GM21717 (cell line): ENCODE results near the gene LYRM1.

Source experiments
- ATAC-seq: cut with Tn5 transposase; IDR thresholded peaks from one replicate; pipeline ENCODE4 v1.9.1; 2021; ENCODE audit warnings: mild to moderate bottlenecking, moderate library complexity; ENCODE audit not compliant: unreplicated experiment

Gene LYRM1

DNA sequence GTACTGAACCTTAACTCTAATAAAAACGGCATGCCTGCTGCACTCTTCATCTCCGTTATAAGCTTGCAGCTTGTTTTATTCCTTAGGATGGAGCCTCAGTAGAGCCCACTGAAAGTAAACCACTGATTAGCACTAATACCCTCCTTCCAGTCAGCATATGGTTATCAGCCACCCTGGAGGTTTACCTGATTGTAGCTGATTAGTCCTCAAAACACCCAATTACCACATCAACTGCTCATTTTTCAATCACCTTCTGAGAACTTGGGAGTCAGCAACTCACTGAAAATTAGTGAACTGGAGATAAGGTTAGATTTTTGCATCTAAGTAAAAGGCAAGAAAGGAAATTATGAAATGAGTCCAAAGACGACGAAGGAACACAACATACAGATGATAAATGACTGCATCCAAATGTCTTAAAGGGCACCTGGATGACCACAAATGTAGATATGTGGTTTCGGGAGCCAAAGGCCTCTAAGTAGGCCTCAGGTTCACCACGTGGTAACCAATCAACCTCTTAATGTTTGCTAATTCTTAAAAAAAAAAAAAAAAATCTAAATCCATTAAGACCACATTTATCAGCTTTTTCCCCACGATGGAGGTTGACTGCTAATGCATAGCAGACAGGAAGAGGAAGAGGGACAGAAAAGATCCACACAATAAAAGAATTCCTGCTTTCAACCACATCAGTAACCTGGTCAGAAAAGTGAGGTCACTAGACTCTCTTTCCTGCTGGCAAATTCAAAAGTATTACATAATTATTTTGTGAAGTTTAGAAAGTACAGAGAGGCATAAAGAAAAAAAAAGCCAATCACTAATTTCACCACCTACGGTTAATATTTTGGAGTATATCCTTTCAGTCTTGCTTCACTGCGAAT lies 28.4 kb upstream of the LYRM1 start:
- ATAC-seq: no peak

DNA sequence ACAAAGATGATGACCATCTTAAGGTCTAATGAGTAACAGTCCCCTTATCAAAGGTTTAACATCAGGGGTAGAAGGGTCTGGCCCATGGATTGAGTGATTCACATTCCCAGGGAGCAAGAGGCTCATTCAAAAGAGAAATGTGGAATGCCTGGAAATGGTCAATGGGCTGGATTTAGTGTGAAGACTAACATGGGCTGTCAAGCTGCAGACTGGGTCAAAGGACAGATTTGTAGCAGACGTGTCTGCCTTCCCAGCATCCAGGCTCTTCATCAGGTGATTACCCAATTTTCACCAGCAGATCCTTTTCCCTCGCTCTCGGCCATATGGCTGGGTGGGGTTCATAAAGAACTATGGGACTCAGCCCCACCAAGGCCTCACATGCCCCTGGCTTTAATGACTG lies 27.2 kb upstream of the LYRM1 start:
- ATAC-seq: no peak

DNA sequence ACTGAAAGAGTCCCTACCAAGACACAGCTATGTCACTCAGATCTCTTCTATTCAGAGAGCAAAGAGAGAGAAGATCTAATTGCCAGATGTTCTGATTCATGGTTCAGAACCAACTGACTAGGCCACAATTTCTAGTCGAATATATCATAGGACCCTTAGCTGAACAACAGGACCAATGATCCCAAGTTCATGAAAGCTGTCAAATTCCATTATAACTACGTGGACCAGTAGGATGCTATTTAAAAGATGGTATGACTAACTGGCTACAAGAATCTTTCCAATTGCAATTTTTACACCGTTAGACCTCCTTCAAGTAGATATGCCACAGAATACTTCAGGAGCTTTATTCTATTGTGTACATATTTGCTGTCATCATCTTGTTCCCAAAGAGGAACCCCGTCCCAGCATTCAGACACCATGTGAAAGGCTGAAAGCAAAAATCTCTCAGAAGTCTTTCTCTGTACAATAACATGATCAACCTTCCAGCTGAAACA lies 26.4 kb upstream of the LYRM1 start:
- ATAC-seq: no peak

DNA sequence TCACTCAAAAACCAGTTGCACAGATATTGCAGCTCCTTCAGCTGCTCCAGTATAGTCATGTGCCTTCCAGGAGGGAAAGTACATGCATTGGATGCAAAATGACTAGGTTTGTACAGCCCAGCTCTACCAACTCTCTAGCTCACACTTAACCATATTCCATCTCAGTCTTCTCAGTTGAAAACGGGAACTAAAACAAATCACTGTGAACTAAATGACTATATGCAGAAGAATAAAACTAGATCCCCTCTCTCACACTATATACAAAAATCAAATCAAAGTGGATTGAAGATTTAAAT lies 25.3 kb upstream of the LYRM1 start:
- no peak for ATAC-seq

DNA sequence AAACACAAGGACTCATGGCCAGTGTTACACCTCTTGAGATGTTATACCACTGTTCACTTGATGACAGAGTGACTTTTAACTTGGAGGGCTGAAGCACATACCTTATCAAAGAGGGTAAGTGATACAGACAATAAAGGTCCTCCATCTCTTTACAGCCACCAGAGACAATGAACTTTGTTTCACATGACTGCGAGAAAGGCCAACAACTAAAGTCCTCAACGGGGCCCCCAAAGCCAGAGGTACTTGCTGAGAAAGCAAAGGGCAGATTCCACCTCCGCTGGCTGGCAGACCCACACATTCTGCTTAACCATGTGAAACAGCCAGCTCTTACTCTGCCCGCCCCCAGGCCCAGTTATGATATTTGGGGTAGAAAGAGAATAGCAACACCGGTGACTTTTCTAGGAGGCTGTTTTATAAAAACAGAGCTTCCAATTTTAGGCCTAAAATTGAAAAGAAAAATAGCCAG lies 21.9 kb upstream of the LYRM1 start:
- no peak for ATAC-seq

DNA sequence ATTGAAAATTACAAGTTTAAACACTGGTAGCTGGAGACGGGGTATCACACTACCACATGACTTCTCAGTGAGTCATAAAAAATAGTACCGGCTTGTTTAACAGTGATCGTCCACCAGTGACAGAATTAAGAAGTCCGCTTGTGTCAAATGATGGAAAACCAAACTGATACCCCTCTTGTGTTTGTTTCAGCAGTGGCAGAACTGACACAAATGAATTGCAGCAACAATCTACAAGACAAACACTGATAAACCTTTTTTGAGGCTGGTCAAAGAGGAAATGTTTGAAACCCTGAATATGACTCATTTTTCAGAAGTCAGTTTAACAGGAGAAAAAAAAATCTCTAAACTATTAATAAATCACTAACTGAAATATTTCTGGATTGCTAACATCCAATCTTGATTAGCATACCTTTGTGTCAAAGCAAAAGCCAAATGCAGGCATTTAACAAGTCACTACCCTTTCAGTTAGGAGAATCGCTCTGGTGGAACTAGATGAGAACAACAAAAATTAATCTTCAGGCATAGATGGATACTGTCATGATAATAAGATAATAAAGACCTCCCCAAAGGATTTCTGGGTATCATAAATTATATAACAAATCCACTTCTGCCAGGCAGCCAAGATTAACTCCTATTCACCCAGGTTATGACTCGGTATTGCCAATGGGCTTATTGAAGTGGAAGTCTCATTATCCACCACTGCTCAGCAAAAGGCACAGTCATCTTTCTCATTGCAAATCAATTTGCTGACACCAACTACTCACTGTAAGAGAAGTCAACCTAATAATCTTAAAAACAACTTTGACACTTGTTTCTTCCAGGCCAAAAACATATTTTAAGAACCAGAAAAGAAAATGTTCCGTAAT lies 21.2 kb upstream of the LYRM1 start:
- ATAC-seq: peak; percentile 32

DNA sequence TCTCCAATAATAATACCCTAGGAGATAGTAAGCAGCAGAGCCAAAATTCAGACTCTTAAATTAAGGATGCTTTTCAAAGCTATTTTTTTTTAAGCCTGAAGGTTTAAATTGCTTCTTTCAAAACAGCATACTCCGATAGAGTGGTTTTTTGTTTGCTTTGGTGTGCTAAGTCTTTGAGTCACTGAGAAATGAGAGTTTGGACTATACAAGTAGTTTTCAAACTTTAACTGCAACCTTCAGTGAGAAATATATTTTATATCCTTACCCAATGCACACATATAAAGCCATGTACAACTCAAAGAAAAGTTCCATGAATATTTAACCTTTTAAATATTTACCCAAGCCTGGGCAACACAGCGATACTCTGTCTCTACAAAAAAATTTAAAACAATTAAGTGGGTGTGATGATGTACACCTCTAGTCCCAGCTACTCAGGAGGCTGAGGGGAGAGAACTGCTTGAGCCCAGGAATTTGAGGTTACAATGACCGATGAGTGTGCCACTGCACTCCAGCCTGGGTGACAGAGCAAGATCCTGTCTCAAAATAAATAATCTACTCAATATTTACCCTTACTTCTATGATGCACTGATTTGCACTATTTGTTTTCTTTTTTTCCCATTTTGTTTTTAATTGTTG lies 19.6 kb upstream of the LYRM1 start:
- ATAC-seq: no peak

DNA sequence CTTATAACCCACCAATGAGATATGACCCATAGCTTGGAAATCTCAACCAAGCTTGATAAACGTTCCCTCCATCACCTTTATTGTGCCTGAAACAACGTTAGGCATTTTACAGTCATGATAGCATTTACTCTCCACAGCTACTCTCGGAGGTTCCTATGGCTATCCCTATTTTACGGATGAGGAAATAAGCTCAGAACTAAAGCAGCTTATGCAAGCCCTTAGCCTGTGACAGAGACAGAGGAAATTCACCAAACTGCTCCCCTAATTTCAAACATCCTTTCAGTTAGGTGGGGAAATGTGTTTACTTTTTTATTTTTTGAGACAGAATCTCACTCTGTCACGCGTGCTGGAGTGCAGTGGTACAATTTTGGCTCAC lies 19.1 kb upstream of the LYRM1 start:
- no peak for ATAC-seq

DNA sequence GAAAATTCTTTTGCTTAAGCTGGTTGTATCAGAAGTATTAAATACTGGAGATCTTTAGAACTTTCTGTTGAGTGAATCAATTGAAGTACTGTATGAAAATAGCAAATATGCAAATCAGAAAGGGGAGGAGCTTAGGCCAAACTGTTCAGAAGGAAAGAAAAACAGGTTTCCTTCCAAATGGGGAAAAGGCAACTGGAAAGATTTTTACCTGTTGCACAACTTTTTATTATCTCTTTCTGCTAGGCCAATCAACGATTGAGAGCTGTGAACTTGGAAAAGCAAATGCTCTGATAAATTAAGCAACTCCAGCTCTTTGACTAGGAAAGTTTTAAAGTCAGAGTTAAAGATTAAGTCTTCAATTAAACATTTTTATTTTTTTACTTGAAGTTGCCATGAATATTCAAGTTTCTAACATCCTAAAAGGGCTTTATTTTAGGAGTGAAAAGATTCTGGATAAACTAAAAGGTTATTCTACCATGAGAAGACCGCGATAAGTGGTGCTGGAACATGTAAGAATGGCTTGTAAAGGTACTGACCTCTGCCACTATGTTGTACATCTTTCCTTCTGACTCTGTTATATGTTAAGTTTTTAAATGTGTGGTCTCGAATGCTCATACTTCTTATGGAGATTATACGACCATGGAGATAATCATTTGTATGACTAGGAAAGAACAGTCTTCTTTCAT lies 16.9 kb upstream of the LYRM1 start:
- no peak for ATAC-seq

DNA sequence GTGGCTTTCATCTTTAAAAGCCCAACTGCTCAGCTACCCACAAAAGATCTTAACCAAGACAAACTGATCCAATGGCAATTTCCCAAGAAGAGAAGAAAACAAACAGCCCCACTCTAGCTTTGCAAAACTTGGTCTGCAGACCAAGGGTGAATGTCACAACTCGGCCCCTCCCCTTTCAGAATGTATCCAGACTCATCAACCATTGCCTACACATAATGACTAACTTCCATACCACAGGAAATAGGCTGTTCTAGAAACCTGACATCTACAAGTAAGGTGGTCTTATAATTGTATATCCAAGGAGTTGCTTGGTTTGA lies 16.4 kb upstream of the LYRM1 start:
- no peak for ATAC-seq

DNA sequence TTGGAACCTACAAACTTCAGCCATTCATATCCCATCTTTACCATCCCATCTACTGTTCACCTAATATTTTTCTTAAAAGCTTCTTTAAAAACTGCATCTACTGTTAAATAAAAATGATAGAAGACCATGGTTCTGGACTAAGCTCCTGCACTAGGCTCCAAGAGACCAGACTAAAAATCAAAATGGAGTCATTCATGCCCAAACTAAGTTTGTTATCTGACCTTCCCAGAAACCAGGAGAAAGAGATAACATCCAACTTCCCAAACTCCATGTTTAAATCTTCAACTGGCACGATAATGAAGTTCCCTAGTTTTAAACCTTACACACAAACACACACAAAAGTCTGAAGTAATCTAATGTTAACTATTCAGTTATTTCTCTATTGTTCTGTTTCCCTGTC lies 14.3 kb upstream of the LYRM1 start:
- ATAC-seq: no peak

DNA sequence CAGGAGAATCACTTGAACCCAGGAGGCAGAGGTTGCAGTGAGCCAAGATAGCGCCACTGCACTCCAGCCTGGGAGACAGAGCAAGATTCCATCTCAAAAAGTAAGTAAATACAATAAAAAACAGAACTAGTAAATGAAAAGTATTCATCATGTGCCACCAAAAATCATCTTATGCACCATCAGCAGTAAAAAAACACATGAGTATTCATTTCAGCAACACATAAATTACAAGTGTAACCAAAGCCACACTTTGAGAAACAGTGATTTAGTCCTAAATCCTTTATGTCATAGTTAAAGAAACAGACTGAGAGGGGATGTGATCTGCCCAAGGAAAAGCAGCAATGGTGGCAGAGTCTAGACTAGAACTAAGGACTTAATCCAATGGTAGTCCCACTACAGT lies 13.4 kb upstream of the LYRM1 start:
- no peak for ATAC-seq

DNA sequence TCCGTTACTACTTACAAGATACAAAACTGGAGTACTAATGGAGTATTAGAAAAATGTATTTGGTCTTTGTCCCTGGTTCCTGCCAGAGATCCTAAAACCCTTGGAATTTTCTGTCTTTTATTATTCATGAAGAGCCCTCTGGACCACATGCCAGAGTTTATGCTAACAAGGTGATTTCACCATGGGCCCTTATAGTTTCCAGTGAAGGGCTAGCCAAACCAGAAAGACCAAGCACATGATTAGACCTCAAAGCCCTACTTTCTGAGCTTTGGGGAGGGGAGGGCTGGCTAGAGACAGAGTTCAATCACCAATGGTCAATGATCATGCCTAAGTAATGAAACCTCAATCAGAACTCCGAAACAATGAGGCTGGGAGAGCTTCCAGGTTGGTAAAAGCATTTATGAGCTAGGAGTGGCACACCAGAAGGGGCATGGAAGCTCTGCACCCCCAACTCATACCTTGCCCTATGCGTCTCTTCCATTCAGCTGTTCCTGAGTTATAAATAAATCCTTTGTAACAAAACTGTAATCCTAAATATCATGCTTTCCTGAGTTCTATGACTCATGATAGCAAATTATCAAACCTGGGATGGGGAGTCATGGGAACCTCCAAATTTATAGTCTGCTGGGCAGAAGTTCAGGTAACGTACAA lies 10.8 kb upstream of the LYRM1 start:
- no peak for ATAC-seq

DNA sequence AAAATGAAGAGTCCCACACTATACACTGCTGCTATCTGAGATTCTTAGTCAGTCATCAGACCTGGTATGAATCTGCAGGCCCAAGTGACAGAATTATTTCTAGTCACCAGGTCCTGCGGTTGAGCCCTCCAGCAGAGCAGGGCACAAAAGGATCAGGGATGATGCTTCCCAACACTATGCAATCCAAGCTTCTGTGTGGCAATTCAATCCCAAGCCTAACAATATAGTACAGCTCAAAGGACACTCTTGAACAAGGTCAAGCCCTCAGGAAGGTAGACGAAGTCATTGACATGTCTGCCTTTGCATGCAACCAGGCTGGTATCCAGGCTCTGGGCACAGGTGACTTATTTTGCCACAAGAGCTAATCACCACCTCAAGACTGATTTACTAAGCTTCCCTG lies 6.2 kb upstream of the LYRM1 start:
- ATAC-seq: no peak

DNA sequence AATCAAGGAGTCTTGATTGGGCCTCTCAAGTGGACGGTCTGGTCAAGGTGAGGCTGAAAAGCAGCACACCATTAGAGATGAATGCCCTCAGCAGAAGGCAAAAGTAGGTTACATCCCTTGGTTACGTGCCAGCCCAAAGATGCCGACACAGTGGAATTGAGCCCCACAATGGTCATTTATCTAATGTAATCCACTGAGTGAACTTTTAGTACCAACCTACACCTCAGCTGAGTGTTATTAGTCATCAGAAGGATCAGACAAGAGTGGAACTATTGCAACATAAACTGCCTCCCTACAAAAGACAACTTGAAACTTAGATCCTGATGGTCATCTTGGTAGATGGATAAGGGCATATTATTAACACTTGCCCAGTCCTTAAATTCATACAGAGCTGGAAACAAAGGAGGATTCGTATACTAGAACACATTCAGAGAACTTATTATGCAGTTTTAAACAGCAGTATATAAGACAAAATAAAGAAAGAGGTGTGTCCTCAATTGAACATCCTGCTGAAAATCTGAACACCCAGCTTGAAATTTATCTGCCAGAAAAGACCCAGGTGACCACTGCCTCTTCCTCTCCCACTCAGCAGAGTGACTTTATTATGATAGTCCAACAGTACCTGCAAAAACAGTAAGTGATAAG lies 3.2 kb upstream of the LYRM1 start:
- ATAC-seq: no peak

DNA sequence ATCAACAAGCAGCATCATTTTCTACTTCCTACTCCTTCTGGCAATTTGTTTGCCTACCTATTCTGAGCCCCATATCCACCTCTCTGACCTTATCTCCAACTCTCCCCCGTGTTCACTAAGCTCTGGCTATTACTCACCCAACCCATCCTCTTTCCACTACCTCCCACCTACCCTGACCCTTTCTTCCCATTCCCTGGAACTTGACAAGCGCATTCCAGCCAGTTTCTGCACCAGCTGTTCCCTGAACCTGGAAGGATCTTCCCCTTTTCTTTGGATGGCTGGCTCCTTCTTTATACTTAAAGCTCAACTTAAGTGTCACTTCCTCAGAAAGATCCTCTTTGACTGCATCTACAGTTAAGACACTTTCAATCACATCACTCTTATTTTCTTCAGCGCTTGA lies 2.6 kb upstream of the LYRM1 start:
- ATAC-seq: no peak

DNA sequence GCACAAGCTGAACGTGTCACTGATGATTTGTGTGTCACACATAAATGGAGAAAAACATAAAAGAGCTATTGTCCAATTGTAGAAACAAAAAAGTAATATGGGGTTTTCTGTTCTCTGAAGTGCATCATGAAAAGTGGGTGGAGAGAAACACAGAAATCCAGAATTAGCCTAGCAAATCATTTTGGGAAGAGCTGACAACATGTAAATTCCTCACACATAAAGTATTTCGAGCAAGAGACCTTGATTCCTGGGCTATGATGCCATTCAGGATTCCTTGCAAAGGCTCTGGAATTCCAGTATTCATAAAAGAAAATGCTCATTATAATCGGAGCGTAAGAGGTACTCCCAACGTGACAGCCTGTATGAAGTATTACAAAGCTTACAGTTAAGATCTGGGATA lies 1.5 kb upstream of the LYRM1 start:
- ATAC-seq: no peak

DNA sequence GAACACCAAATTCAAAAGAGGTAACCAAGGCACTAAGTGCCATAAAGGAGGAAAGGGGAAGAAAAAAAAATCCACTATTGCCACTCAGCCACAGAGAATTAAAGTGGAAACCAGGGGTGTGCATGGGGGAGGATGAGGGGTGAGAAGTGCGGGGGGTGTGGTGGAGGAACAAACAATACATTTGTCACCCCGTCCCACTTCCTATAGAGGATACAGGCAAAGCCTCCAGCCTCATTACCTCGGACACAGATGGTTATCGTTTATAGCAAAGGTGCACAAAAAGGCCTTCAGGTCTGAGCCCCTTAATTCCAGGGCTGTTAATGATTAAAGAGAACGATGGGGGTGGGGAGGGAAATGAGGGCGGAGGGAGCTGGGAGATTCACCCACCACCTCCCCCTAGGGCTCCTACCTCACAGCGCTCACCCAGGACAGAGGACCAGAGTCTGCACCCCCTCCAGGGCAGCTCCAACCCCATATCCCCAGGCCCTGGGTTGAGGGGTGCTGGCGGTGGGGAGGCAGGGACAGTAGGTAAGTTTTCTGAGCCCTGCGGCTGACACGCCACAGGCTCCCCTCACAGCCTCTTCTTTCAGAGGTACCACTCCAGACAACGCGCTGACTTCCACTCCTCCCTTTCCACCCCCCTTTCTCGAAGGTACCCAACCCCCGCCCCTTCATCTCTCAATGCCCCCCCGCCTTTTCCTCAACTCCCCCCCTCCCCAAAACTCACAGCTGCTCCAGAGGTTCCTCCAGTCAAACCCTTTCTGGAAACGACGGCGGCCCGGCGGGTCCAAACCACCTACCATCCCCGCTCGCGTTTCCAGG lies 883 bp upstream of the LYRM1 start:
- ATAC-seq: no peak

DNA sequence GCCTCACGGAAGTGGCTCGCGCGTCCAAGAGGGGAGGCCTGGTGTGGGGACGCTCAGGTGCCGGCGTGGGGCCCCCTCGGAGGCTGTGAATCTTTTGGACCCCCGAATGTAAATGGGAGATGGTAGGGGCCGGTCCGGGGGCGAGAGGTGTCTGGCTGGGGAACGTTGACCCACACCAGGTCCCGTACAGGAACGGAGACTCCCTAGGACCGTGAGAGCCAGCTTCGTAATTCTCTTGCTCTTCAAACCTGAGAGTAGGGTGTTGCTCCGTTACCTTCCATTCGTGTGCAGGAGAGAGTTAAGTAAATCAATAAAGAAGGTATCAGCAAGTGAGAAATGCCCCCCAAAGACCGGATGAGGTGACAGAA lies 481 bp downstream of the LYRM1 start:
- ATAC-seq: peak; percentile 7
